GM06990 (cell line): ENCODE data around the gene SPNS2.

Experiments
- DNase-seq: peaks from one replicate; pipeline ENCODE4 v3.0.0-alpha.2; 2011; ENCODE audit not compliant: insufficient read length; ENCODE audit errors: extremely low read depth
- H3K27me3 ChIP-seq: replicated peaks from 2 replicates; pipeline ENCODE4 v1.6.0; 2011; ENCODE audit warnings: low read length; ENCODE audit not compliant: control insufficient read depth, insufficient read depth
- H3K36me3 ChIP-seq: 2 replicates; pipeline ENCODE4 v1.5.1; 2011; ENCODE audit warnings: low read length; ENCODE audit not compliant: control insufficient read depth, insufficient read depth
- H3K4me3 ChIP-seq: replicated peaks from 2 replicates; pipeline ENCODE4 v1.5.1; 2011; ENCODE audit warnings: low read depth, mild to moderate bottlenecking, control low read depth, low read length
- CTCF ChIP-seq: IDR thresholded peaks from 2 replicates; pipeline ENCODE4 v1.5.1; 2011; ENCODE audit warnings: low read length, control low read depth, mild to moderate bottlenecking, inconsistent platforms; ENCODE audit not compliant: insufficient read depth, poor library complexity, severe bottlenecking

SPNS2 gene

GRCh38 chr17:4513113-4514032 lies 14.7 kb downstream of the SPNS2 start:
- no peak for DNase-seq
- Histone ChIP-seq H3K4me3 (no peak overlapping the region), H3K27me3 (no peaks in the 10 kb centered on the region), H3K36me3 (no peaks in the 10 kb centered on the region)
- TF ChIP-seq CTCF, result no peak

- TF ChIP-seq CTCF, result no peak
- Histone ChIP-seq H3K4me3 (no peak overlapping the region), H3K36me3 (no peaks in the 10 kb centered on the region), H3K27me3 (no peaks in the 10 kb centered on the region)
- DNase-seq, result no peak
Measured at GRCh38 chr17:4514206-4514605, 15.5 kb downstream of the SPNS2 start.

GRCh38 chr17:4514779-4515178 lies 16.1 kb downstream of the SPNS2 start:
- TF ChIP-seq CTCF, result no peak
- no peak for DNase-seq
- H3K27me3 ChIP-seq, result no peaks in the 10 kb centered on the region
- H3K36me3 ChIP-seq, result no peaks in the 10 kb centered on the region
- no peak overlapping the region for H3K4me3 ChIP-seq

GRCh38 chr17:4515501-4515900 lies 16.8 kb downstream of the SPNS2 start:
- DNase-seq, result no peak
- no peaks in the 10 kb centered on the region for H3K27me3 ChIP-seq
- H3K4me3 ChIP-seq, result no peak overlapping the region
- no peaks in the 10 kb centered on the region for H3K36me3 ChIP-seq
- TF ChIP-seq CTCF, result no peak

- no peaks in the 10 kb centered on the region for H3K27me3 ChIP-seq
- no peak for DNase-seq
- no peak for TF ChIP-seq CTCF
Measured at GRCh38 chr17:4516735-4517134, 18.1 kb downstream of the SPNS2 start.

More at GRCh38 chr17:4516735-4517134, 18.1 kb downstream of the SPNS2 start:
- Histone ChIP-seq H3K36me3 (no peaks in the 10 kb centered on the region), H3K4me3 (no peak overlapping the region)
